GM19455 (cell line): ENCODE measurements around the gene PPIL6.

ENCODE experiments used
- ATAC-seq: cut with Tn5 transposase; IDR thresholded peaks from one replicate; pipeline ENCODE4 v1.9.1; 2021; ENCODE audit not compliant: unreplicated experiment

PPIL6 gene

DNA sequence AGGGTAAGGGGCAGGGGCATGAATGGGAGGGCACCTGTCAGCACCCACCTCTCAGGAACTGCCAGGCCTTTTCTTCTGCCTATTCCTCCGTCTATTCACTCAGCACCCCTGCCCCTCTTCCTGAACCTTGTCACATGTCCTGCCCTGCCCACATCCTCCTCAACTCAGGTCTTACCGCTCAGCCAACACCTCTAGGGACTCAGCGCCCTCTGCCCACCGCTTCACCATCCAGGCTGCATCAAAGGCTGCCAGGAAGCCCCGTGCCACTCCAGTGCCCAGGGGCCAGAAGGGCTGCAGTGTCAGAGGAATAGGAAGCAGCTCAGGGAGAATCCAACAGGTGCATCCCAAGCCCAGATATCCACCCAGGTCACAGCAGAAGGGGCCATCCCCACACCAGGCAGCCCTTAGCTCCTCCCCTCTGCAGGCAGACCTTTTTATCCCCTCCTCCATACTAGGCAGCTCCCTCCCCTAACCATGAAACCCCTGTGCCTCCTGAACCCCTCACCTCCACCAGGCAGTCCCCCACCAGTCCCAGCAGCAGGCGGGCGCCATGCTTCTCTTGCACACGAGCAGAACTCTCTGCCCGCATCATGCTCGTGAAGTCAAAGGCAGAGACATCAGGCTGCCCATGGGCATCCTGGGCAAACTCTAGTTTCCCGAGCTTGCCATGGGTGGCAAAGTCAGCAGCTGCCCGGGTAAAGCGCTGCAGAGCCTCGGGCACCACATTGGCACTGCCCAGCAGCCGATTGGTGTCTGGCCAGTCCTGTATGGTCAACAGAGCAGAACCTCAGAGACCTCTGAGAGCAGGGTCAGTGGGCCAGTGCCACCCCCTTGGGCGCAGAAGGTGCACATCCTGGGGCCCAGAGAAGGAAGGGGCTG, 9.6 kb upstream of the PPIL6 start:
- ATAC-seq, result no peak

- no peak for ATAC-seq
Observed at GRCh38 chr6:109449064-109449794, 8.8 kb upstream of the PPIL6 start.

DNA sequence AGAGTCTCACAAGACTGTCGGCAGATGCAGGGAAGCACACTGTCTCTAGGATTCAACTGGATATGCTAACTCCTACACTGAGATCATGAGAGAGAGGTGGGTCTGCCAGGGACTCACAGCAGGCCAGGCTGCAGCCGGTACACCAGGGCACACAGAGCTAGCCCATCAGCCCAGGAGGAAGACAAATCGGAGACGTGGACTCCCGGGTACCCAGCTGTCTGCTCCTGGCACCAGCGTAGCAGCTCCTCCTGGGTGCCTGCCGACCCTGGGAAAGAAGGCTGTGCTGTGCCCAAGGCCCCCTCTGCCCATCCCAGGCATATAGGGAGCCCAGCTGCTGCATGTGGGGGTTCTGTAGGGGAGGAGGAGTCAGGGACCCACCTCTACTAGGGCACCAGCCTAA, 8.2 kb upstream of the PPIL6 start:
- ATAC-seq, result no peak

GRCh38 chr6:109447878-109448555, 7.6 kb upstream of the PPIL6 start:
- ATAC-seq, result no peak

- no peak for ATAC-seq
Observed at GRCh38 chr6:109447087-109447486, 6.7 kb upstream of the PPIL6 start.

GRCh38 chr6:109446541-109446940, 6.1 kb upstream of the PPIL6 start:
- no peak for ATAC-seq

DNA sequence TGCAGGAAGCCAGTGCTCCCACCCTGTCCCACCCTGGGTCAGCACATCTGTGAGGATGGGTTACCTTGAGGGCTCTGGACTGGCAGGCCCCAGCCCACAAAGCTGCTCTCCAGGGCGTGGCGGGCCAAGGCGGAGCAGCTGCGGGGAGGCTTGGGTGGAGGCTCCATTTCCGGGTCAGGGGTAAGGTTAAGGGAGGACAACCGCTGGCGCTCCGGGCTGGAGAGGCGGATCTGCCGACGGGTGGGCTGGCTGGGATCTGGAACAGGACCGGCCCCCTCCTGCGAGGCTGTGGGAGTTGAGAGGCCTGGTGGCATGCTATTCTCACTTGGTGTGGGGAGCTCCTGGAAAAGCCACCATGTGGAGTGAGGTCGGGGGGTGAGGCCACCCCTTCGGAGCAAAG, 5.6 kb upstream of the PPIL6 start:
- no peak for ATAC-seq

GRCh38 chr6:109445382-109445781, 5.0 kb upstream of the PPIL6 start:
- no peak for ATAC-seq

GRCh38 chr6:109443425-109443950, 3.1 kb upstream of the PPIL6 start:
- no peak for ATAC-seq

GRCh38 chr6:109442393-109442924, 2.0 kb upstream of the PPIL6 start:
- ATAC-seq, result no peak

GRCh38 chr6:109441069-109441816, 815 bp upstream of the PPIL6 start:
- peak; percentile 26 for ATAC-seq

GRCh38 chr6:109436041-109436440, 4.4 kb downstream of the PPIL6 start:
- ATAC-seq, result no peak

GRCh38 chr6:109434456-109434855, 6.0 kb downstream of the PPIL6 start:
- no peak for ATAC-seq

DNA sequence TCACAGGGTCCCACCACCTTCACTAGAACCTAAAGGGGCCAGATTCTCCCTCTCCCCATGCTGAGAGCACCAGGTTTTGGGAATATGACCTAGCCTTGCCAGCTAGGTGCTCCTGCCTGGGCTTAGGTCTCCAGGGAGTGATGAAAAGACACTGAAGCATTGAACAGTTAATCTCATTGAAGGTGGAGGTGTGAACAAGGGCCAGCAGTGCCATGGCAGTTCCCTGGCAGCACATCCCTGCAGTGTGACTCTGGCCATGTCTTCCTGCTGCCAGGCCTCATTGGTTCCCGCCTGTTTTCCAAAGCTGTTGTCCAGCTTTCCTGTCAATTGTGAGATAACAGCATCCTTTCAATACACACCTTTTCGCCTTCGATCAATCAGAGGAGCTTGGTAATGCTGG, 10.9 kb downstream of the PPIL6 start:
- ATAC-seq, result no peak

DNA sequence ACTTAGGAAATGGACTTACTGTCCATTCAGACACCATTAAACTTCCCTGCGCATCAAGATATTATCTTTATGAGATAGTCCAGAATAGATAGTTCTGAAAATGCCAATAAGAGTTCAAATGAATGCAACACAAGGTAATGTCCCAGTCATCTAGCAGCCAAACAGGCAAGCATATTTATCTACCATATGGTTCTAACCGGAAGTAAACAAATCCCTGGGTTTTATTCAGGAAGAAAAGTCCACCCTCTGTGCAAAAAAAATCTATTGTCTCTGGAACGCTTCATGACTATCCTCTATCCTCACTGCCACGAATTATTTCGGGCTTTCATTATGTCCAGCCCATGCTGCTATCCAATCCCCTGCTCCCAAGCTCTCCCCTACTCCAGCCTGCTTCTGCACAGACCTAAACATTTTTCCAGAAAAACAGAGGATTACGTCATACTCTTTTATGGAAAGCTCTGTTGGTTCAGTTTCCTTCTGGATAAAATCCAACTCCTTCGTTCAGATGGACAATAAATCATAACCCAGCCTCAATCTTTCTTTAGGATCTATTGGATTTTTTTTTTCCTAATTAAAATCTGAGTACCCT, 11.4 kb downstream of the PPIL6 start:
- ATAC-seq, result no peak

GRCh38 chr6:109424946-109425345, 15.5 kb downstream of the PPIL6 start:
- no peak for ATAC-seq

DNA sequence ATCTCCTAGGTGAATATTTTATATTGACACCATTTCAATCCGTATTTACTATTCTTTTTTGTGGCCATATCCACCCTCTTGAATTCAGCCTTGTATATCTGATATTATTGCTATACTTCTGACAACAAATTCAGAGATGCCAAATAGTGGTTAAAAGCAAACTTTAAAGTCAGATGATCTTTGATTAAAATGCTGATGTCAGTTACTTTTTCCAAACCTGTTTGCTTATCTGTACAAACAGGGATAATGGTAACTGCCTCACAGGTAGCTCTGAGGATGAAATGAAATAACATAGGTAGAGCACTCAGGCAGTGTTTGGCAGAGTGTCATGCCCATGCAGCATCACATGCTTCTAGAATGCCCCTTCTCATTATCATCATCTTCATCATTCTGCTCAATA, 19.2 kb downstream of the PPIL6 start:
- no peak for ATAC-seq

DNA sequence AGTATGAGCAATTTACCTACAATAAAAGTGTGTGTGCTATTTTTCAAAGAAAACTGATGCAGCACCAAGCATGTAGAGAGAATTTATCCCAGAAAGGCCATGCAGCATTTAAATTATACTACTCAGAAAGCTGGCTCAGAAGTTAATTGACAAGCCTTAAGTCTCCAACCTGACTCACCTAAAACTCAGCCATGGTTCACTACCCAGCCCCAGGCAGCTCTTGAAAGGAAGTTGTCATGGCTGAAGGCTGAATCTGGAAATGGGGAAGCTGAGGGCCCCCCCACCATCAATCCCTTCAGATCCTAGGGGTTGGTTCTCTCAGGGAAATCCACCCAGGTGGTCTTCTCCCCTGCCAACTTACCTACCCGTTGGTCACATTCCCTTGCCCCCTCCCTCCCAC, 19.7 kb downstream of the PPIL6 start:
- ATAC-seq, result no peak

- ATAC-seq, result no peak
Observed at GRCh38 chr6:109417646-109418045, 22.8 kb downstream of the PPIL6 start.

DNA sequence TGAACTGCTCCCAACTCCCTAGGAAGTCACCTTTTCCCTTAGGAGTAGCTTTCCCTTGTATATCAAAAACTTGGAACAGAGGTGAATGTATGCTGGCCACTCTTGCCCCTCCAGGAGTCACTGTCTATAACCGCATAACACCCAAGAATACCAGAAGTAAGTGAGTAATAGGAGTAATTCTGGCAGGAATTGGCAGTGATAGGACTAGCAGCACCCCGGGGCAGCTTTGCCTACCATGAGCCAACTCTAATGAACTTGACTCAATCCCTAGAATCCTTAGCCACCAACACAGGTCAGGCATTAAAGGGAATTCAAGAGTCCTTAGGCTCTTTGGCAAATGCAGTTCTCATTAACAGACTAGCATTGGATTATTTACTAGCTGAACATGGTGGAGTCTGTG, 29.4 kb downstream of the PPIL6 start:
- ATAC-seq, result no peak
